GM23338 (cell line): Measurements from ENCODE around the gene DNAH17. TPM values are rescaled to one million over a fixed set of nuclear protein-coding genes. Genes with fewer than 3 reads are reported as not detected.

ENCODE experiments used
- ATAC-seq: fragments of 200-7000 bp; cut with Tn5 transposase; 3 replicates; pipeline ENCODE4 v1.9.1; 2020
- DNase-seq: peaks from one replicate; pipeline ENCODE4 v3.0.0-alpha.2; 2015; ENCODE audit warnings: low spot score
- H2AFZ ChIP-seq: fragments of 200-600 bp; sonication (generic); 2 replicates; pipeline ENCODE4 v1.8.0; 2016; ENCODE audit warnings: antibody characterized with exemption, mild to moderate bottlenecking, moderate library complexity
- H3F3A ChIP-seq: fragments of 200-600 bp; sonication (generic); replicated peaks from 2 replicates; pipeline ENCODE4 v1.8.0; 2017; ENCODE audit warnings: antibody characterized with exemption, mixed run types, low read depth
- H3K27ac ChIP-seq: fragments of 200-600 bp; sonication (generic); 2 replicates; pipeline ENCODE4 v1.6.1; 2016; ENCODE audit warnings: low read depth
- H3K27me3 ChIP-seq: fragments of 200-600 bp; sonication (generic); 2 replicates; pipeline ENCODE4 v1.8.0; 2016; ENCODE audit warnings: mild to moderate bottlenecking, mixed run types, moderate library complexity; ENCODE audit not compliant: insufficient read depth
- H3K36me3 ChIP-seq: fragments of 200-600 bp; sonication (generic); 2 replicates; pipeline ENCODE4 v1.8.0; 2016; ENCODE audit warnings: mild to moderate bottlenecking; ENCODE audit not compliant: insufficient read depth
- H3K4me1 ChIP-seq: fragments of 200-600 bp; sonication (generic); 2 replicates; pipeline ENCODE4 v1.8.0; 2016; ENCODE audit warnings: mild to moderate bottlenecking, moderate library complexity; ENCODE audit not compliant: insufficient read depth
- H3K4me2 ChIP-seq: fragments of 200-600 bp; sonication (generic); 2 replicates; pipeline ENCODE4 v1.7.1; 2017; ENCODE audit warnings: mixed run types
- H3K4me3 ChIP-seq: fragments of 200-600 bp; sonication (generic); 2 replicates; pipeline ENCODE4 v1.6.1; 2016; ENCODE audit warnings: mixed run types
- H3K79me2 ChIP-seq: fragments of 200-600 bp; sonication (generic); replicated peaks from 2 replicates; pipeline ENCODE4 v1.8.0; 2017; ENCODE audit warnings: mild to moderate bottlenecking; ENCODE audit not compliant: insufficient read depth
- H3K9me2 ChIP-seq: fragments of 200-600 bp; sonication (generic); 2 replicates; pipeline ENCODE4 v1.8.0; 2017; ENCODE audit not compliant: insufficient read depth
- H4K20me1 ChIP-seq: fragments of 200-600 bp; sonication (generic); replicated peaks from 2 replicates; pipeline ENCODE4 v1.8.0; 2017; ENCODE audit warnings: mild to moderate bottlenecking; ENCODE audit not compliant: insufficient read depth
- H3K27ac Mint-ChIP-seq: 2 replicates; pipeline ENCODE4 v1.8.0; 2020; ENCODE audit warnings: inconsistent platforms, mild to moderate bottlenecking, moderate library complexity, mixed read lengths
- H3K27me3 Mint-ChIP-seq: 3 replicates; pipeline ENCODE4 v1.8.0; 2022; ENCODE audit warnings: low read depth, mild to moderate bottlenecking, moderate library complexity, mixed read lengths, inconsistent platforms; ENCODE audit not compliant: insufficient read depth, poor library complexity
- H3K36me3 Mint-ChIP-seq: 3 replicates; pipeline ENCODE4 v1.8.0; 2021; ENCODE audit warnings: low read depth, mild to moderate bottlenecking, inconsistent platforms, moderate library complexity, mixed read lengths
- H3K4me1 Mint-ChIP-seq: 3 replicates; pipeline ENCODE4 v1.8.0; 2020; ENCODE audit warnings: mild to moderate bottlenecking, inconsistent platforms, mixed read lengths
- H3K4me3 Mint-ChIP-seq: 3 replicates; pipeline ENCODE4 v1.8.0; 2021; ENCODE audit warnings: moderate library complexity, mild to moderate bottlenecking, inconsistent platforms, mixed read lengths
- H3K9me3 Mint-ChIP-seq: 3 replicates; pipeline ENCODE4 v1.8.0; 2020; ENCODE audit warnings: moderate library complexity, mild to moderate bottlenecking, inconsistent platforms, mixed read lengths
- CTCF ChIP-seq, 2 experiments: fragments of 200-600 bp in 1 of 2; sonication (generic) in 1 of 2; conservative IDR thresholded peaks; 2 replicates each; pipeline versions ENCODE4 v1.5.1 to v1.6.1; 2016 to 2017; ENCODE audit warnings: antibody characterized with exemption in 2 of 2, low read depth in 2 of 2, mild to moderate bottlenecking in 2 of 2, moderate library complexity in 1 of 2
- ETS1 ChIP-seq: IDR thresholded peaks from 2 replicates; pipeline ENCODE4 v1.6.1; 2016; ENCODE audit warnings: antibody characterized with exemption
- EZH2 ChIP-seq: fragments of 200-600 bp; sonication (generic); IDR thresholded peaks from one replicate; pipeline ENCODE4 v1.8.0; 2017; ENCODE audit warnings: antibody characterized with exemption, mild to moderate bottlenecking, low read depth; ENCODE audit not compliant: unreplicated experiment
- ZNF462 ChIP-seq: fragments of 250-450 bp; sonication (Bioruptor Pico); IDR thresholded peaks from 2 replicates; pipeline ENCODE4 v1.5.0; 2020; ENCODE audit warnings: mild to moderate bottlenecking, moderate library complexity
- polyA plus RNA-seq: library from polyadenylated mRNA; unstranded; fragments of >200 nt; fragmentation: Nextera tagmentation; extraction: Ambion mirVana; gene quantifications from 2 replicates; pipeline ENCODE4 v1.2.1, GENCODE V29; 2016
- total RNA-seq: library from RNA; depleted of rRNA; stranded (reverse); fragments of >200 nt; shearing (Covaris generic); gene quantifications from 2 replicates; pipeline ENCODE4 v1.2.3, GENCODE V29; 2014

DNAH17 gene
- total and polyA plus RNA-seq, 2 experiments from 2014 or later = 0.59 to 2.0 TPM

- DNase-seq (no peak), ATAC-seq (no peak; the same call in 2 of the 3 replicates)
- Histone ChIP-seq H3K27me3 (no peaks in the 10 kb centered on the region), H3K9me2 (no peaks in the 10 kb centered on the region), H3K4me2 (no peak overlapping the region), H3K4me1 (no peaks in the 10 kb centered on the region), H3K27ac (no peak overlapping the region), H4K20me1 (no peaks in the 10 kb centered on the region), H3K4me3 (no peak overlapping the region), H3K79me2 (no peaks in the 10 kb centered on the region), H3F3A (no peaks in the 10 kb centered on the region), H3K36me3 (no peaks in the 10 kb centered on the region), H2AFZ (no peak overlapping the region)
- TF ChIP-seq ZNF462 (CRISPR knock-in tag) (no peak), ETS1 (no peak), EZH2 (no peak), CTCF (conservative IDR thresholded peaks at IDR 0.05; ENCODE audit: low read depth in 2 of 2) (no peak)
- H3K4me3 Mint-ChIP-seq = no peak overlapping the region
- H3K4me1 Mint-ChIP-seq = peaks cover 9% of the 10 kb centered on the region
- H3K9me3 Mint-ChIP-seq = no peaks in the 10 kb centered on the region
- no peaks in the 10 kb centered on the region for H3K36me3 Mint-ChIP-seq
- H3K27ac Mint-ChIP-seq = no peak overlapping the region
- H3K27me3 Mint-ChIP-seq = peaks cover 2% of the 10 kb centered on the region
These were observed 12.7 kb upstream of the DNAH17 start for GRCh38 chr17:78589885-78590284.
